HepG2 (cell line): Measurements from ENCODE around the gene GCN1. TPM values are rescaled to one million over a fixed set of nuclear protein-coding genes. Genes with fewer than 3 reads are reported as not detected.

Source experiments
- ATAC-seq: fragments of 200-7000 bp; cut with Tn5 transposase; 3 replicates; pipeline ENCODE4 v1.9.1; 2020; ENCODE audit warnings: mild to moderate bottlenecking, moderate library complexity
- BruUV-seq: library from RNA; stranded (reverse); fragments of 400-500 nt; replicated peaks from 2 replicates; lab custom pipeline; 2021; lab: Mats Ljungman, UMichigan
- CTCF ChIA-PET: fragments of 300-600 bp; formaldehyde crosslinking; extraction: SDS; loops from one replicate; lab custom pipeline; 2021; ENCODE audit warnings: low total read pairs, inconsistent platforms, low intra/inter-chr PET ratio; lab: Yijun Ruan, JAX
- POLR2A ChIA-PET: fragments of 350-600 bp; sonication (Branson Sonifier 250); formaldehyde crosslinking; loops from one replicate; lab custom pipeline; 2020; ENCODE audit warnings: antibody characterized with exemption, inconsistent platforms; lab: Yijun Ruan, JAX
- DNase-seq: peaks from one replicate; pipeline ENCODE4 v3.0.0-alpha.2; 2015; ENCODE audit warnings: low spot score
- FAIRE-seq: peaks from 3 replicates; lab custom pipeline; 2011; peaks lifted over from hg19 to GRCh38; lab: Jason Lieb, UNC
- H2AFZ ChIP-seq: one replicate; pipeline ENCODE4 v1.6.1; 2011; ENCODE audit warnings: low read length, inconsistent platforms
- H3K27ac ChIP-seq: fragments of 300-600 bp; 3 replicates; pipeline ENCODE4 v1.8.0; 2011; ENCODE audit warnings: mixed run types, mild to moderate bottlenecking, mixed read lengths, low read length, inconsistent platforms; ENCODE audit not compliant: insufficient read depth; ENCODE audit errors: extremely low read length
- H3K27me3 ChIP-seq, 2 experiments: fragments of 200-600 bp in 1 of 2; 2 replicates in 1 of 2; 3 replicates in 1 of 2; pipeline versions ENCODE4 v1.6.0 to v1.8.0; 2011; ENCODE audit warnings: low read length in 2 of 2, mild to moderate bottlenecking in 2 of 2, moderate library complexity in 2 of 2, inconsistent platforms in 1 of 2; ENCODE audit not compliant: insufficient read depth in 2 of 2, control insufficient read depth in 1 of 2
- H3K36me3 ChIP-seq, 2 experiments: fragments of 200-600 bp in 1 of 2; replicated peaks in 1 of 2; 2 replicates in 1 of 2; 3 replicates in 1 of 2; pipeline versions ENCODE4 v1.5.1 to v1.8.0; 2011; ENCODE audit warnings: low read length in 2 of 2, inconsistent platforms in 1 of 2; ENCODE audit not compliant: insufficient read depth in 2 of 2, control insufficient read depth in 1 of 2
- H3K4me1 ChIP-seq: 2 replicates; pipeline ENCODE4 v1.5.1; 2012; ENCODE audit warnings: low read length, inconsistent platforms; ENCODE audit not compliant: insufficient read depth
- H3K4me2 ChIP-seq: 2 replicates; pipeline ENCODE4 v1.6.0; 2011; ENCODE audit warnings: low read depth, low read length, inconsistent platforms
- H3K4me3 ChIP-seq, 3 experiments: fragments of 200-600 bp in 1 of 3; sonication (generic), shearing (Covaris generic) in 1 of 3; replicated peaks in 1 of 3; 2 replicates each; pipeline ENCODE4 v1.5.1; 2011 to 2016; ENCODE audit warnings: low read length in 3 of 3, inconsistent platforms in 2 of 3, low read depth in 2 of 3, mild to moderate bottlenecking in 2 of 3, control low read depth in 1 of 3, mixed read lengths in 1 of 3; ENCODE audit not compliant: insufficient read depth in 1 of 3
- H3K79me2 ChIP-seq: one replicate; pipeline ENCODE4 v1.6.1; 2011; ENCODE audit warnings: low read length, inconsistent platforms; ENCODE audit not compliant: insufficient read depth
- H3K9ac ChIP-seq: 2 replicates; pipeline ENCODE4 v1.6.0; 2011; ENCODE audit warnings: mild to moderate bottlenecking, low read depth, low read length, inconsistent platforms; ENCODE audit not compliant: insufficient read depth
- H3K9me3 ChIP-seq: 2 replicates; pipeline ENCODE4 v1.5.1; 2012; ENCODE audit warnings: mild to moderate bottlenecking, low read length
- H4K20me1 ChIP-seq: 2 replicates; pipeline ENCODE4 v1.6.0; 2011; ENCODE audit warnings: inconsistent platforms, mild to moderate bottlenecking, low read length, moderate library complexity; ENCODE audit not compliant: insufficient read depth
- ATF1 ChIP-seq: IDR thresholded peaks from 2 replicates; pipeline ENCODE4 v1.6.1; 2016; ENCODE audit warnings: mild to moderate bottlenecking, control low read depth
- DMAP1 ChIP-seq: IDR thresholded peaks from 2 replicates; pipeline ENCODE4 v1.6.1; 2016
- ETV5 ChIP-seq: IDR thresholded peaks from 2 replicates; pipeline ENCODE4 v1.6.1; 2018; ENCODE audit warnings: missing biosample characterization, missing genetic modification reagents, inconsistent platforms, borderline replicate concordance
- FOXK1 ChIP-seq: sonication (generic); formaldehyde crosslinking; IDR thresholded peaks from 2 replicates; pipeline ENCODE4 v1.4.0; 2020; ENCODE audit warnings: low read depth, missing genetic modification reagents, borderline replicate concordance
- IKZF5 ChIP-seq: IDR thresholded peaks from 2 replicates; pipeline ENCODE4 v1.6.1; 2018; ENCODE audit warnings: missing genetic modification reagents, mild to moderate bottlenecking, missing compliant biosample characterization
- JDP2 ChIP-seq: sonication (generic); formaldehyde crosslinking; IDR thresholded peaks from 2 replicates; pipeline ENCODE4 v1.8.1; 2022; ENCODE audit warnings: missing genetic modification reagents, borderline replicate concordance
- KDM6A ChIP-seq: IDR thresholded peaks from 2 replicates; pipeline ENCODE4 v1.6.1; 2016; ENCODE audit warnings: low read depth
- KLF11 ChIP-seq: IDR thresholded peaks from 2 replicates; pipeline ENCODE4 v1.6.1; 2016; ENCODE audit warnings: missing compliant biosample characterization
- KMT2A ChIP-seq: sonication (generic); formaldehyde crosslinking; IDR thresholded peaks from 2 replicates; pipeline ENCODE4 v1.4.0; 2020; ENCODE audit warnings: missing genetic modification reagents
- MTA1 ChIP-seq: sonication (generic); formaldehyde crosslinking; IDR thresholded peaks from 2 replicates; pipeline ENCODE4 v1.4.0; 2020; ENCODE audit warnings: missing genetic modification reagents, mild to moderate bottlenecking, borderline replicate concordance
- NAIF1 ChIP-seq: sonication (generic); formaldehyde crosslinking; IDR thresholded peaks from 2 replicates; pipeline ENCODE4 v1.5.0; 2020; ENCODE audit warnings: mild to moderate bottlenecking, missing genetic modification reagents, borderline replicate concordance
- PHF20 ChIP-seq: sonication (generic); formaldehyde crosslinking; IDR thresholded peaks from 2 replicates; pipeline ENCODE4 v1.5.0; 2020; ENCODE audit warnings: mild to moderate bottlenecking, missing genetic modification reagents
- SALL1 ChIP-seq: sonication (generic); formaldehyde crosslinking; IDR thresholded peaks from 2 replicates; pipeline ENCODE4 v1.8.0; 2022; ENCODE audit warnings: mild to moderate bottlenecking, missing genetic modification reagents
- SMAD3 ChIP-seq: sonication (generic); formaldehyde crosslinking; IDR thresholded peaks from 2 replicates; pipeline ENCODE4 v1.4.0; 2020; ENCODE audit warnings: missing genetic modification reagents
- TAF1 ChIP-seq: sonication (generic); formaldehyde crosslinking; IDR thresholded peaks from 2 replicates; pipeline ENCODE4 v1.4.0; 2020; ENCODE audit warnings: missing genetic modification reagents
- U2AF1 ChIP-seq: fragments of 200-400 bp; formaldehyde crosslinking; optimal IDR thresholded peaks from 2 replicates; pipeline ENCODE3; 2017; ENCODE audit warnings: mild to moderate bottlenecking, low read depth, low read length
- ZBTB1 ChIP-seq: sonication (generic); formaldehyde crosslinking; IDR thresholded peaks from 2 replicates; pipeline ENCODE4 v1.4.0; 2020; ENCODE audit warnings: missing genetic modification reagents, borderline replicate concordance
- ZBTB42 ChIP-seq: sonication (generic); formaldehyde crosslinking; IDR thresholded peaks from 2 replicates; pipeline ENCODE4 v1.5.0; 2020; ENCODE audit warnings: mild to moderate bottlenecking, missing genetic modification reagents
- ZNF232 ChIP-seq: sonication (generic); formaldehyde crosslinking; IDR thresholded peaks from 2 replicates; pipeline ENCODE4 v1.4.0; 2020; ENCODE audit warnings: missing genetic modification reagents, borderline replicate concordance
- ZNF274 ChIP-seq: sonication (generic); formaldehyde crosslinking; IDR thresholded peaks from 2 replicates; pipeline ENCODE4 v1.5.1; 2020; ENCODE audit warnings: mild to moderate bottlenecking, missing genetic modification reagents
- ZNF317 ChIP-seq: sonication (generic); formaldehyde crosslinking; IDR thresholded peaks from 2 replicates; pipeline ENCODE4 v1.5.0; 2020; ENCODE audit warnings: mild to moderate bottlenecking, missing genetic modification reagents
- ZNF329 ChIP-seq: sonication (generic); formaldehyde crosslinking; IDR thresholded peaks from 2 replicates; pipeline ENCODE4 v1.9.0; 2021; ENCODE audit warnings: low read depth, mild to moderate bottlenecking, missing genetic modification reagents
- ZNF33B ChIP-seq: sonication (generic); formaldehyde crosslinking; IDR thresholded peaks from 2 replicates; pipeline ENCODE4 v1.5.1; 2020; ENCODE audit warnings: mild to moderate bottlenecking, missing genetic modification reagents
- ZNF674 ChIP-seq: sonication (generic); formaldehyde crosslinking; IDR thresholded peaks from 2 replicates; pipeline ENCODE4 v1.5.0; 2020; ENCODE audit warnings: low read depth, mild to moderate bottlenecking, missing genetic modification reagents
- ZNF782 ChIP-seq: sonication (generic); formaldehyde crosslinking; IDR thresholded peaks from 2 replicates; pipeline ENCODE4 v1.4.0; 2020; ENCODE audit warnings: missing genetic modification reagents, mild to moderate bottlenecking, borderline replicate concordance
- ZNF878 ChIP-seq: sonication (generic); formaldehyde crosslinking; IDR thresholded peaks from 2 replicates; pipeline ENCODE4 v1.8.1; 2023; ENCODE audit warnings: mild to moderate bottlenecking, missing genetic modification reagents, moderate library complexity
- WGBS: methylation state at CpG from one replicate; pipeline ENCODE4 v1.1.6; 2017; ENCODE audit warnings: low lambda C conversion rate; 5-methylcytosine and 5-hydroxymethylcytosine counted together
- in situ Hi-C: cut with HindIII; loops from 2 replicates; pipeline ENCODE4 v1.10.0; 2017; ENCODE audit warnings: low pct_unique_long_range_greater_than_20kb; ENCODE audit not compliant: extremely low pct_ligation_motif_present
- intact Hi-C: fragments of 100-400 bp; cut with micrococcal nuclease; formaldehyde crosslinking; loops from one replicate; pipeline ENCODE4 v1.10.0; 2022; ENCODE audit not compliant: unreplicated experiment
- polyA plus RNA-seq, 8 experiments: library from polyadenylated mRNA; depleted of rRNA in 3 of 8; stranded (reverse) in 7 of 8; unstranded in 1 of 8; fragments of >200 nt; fragmentation: Illumina TruSeq in 4 of 8; extraction: Trizol in 4 of 8; gene quantifications; 2 replicates each; pipeline versions ENCODE4 v1.2.1 to v1.2.3, GENCODE V29; 2011 to 2016; ENCODE audit warnings: low read depth in 4 of 8, missing spikeins in 1 of 8, mixed read lengths in 1 of 8; ENCODE audit not compliant: insufficient read depth in 1 of 8
- total RNA-seq, 5 experiments: library from RNA; depleted of rRNA; stranded (reverse); fragments of >200 nt; fragmentation: Illumina TruSeq; extraction: Trizol; gene quantifications; 2 replicates each; pipeline ENCODE4 v1.2.3, GENCODE V29; 2016; ENCODE audit warnings: low read depth in 1 of 5
- TF ChIP-seq, protein P1 (sequence below): sonication (generic); formaldehyde crosslinking; IDR thresholded peaks from 2 replicates; pipeline ENCODE4 v1.8.0; 2022; ENCODE audit warnings: missing genetic modification reagents, mild to moderate bottlenecking, borderline replicate concordance

Gene GCN1
- total and polyA plus RNA-seq, 2 of the 13 experiments (the other 11 are each of a cell fraction or from before 2014, with no cell fraction given) = 58.2 to 83.0 TPM

- FAIRE-seq (no peak), ATAC-seq (no peak; the same call in 2 of the 3 replicates), DNase-seq (no peak)
- Histone ChIP-seq H3K4me2 (peak within 1 kb of the TSS; percentile 99), H3K4me3 (peak within 1 kb of the TSS; percentile 93 to 99 (median 93)), H3K79me2 (peaks cover 51% of the 10 kb centered on the region), H2AFZ (no peak within 1 kb of the TSS), H4K20me1 (peaks cover 9% of the 10 kb centered on the region), H3K4me1 (peaks cover 63% of the 10 kb centered on the region), H3K9me3 (no peaks in the 10 kb centered on the region), H3K27me3 (no peaks in the 10 kb centered on the region; a peak in 1 of 5 replicates), H3K27ac (peak within 1 kb of the TSS; percentile 92), H3K9ac (peak within 1 kb of the TSS; percentile 91), H3K36me3 (no peaks in the 10 kb centered on the region; a peak in 1 of 5 replicates)
- ChIA-PET CTCF (no interaction called here), POLR2A (interaction anchor here (0.7 to 7.5 kb wide), 9 partner anchors 10 to 175 kb away, joined by 3 to 92 read pairs (median 4); partner anchors contain the start of genes RNU4-1, RNU4-2 and RPLP0)
- intact Hi-C loops = no loop called here
- BruUV-seq = no TSS peak
- WGBS = no CpG with 5 or more reads among the region's 50 CpGs
- in situ Hi-C loops = no loop called here
- TF ChIP-seq ZBTB42 (CRISPR knock-in tag) = no peak
- TF ChIP-seq JDP2 (CRISPR knock-in tag) = no peak
- TF ChIP-seq ZNF329 = no peak
- no peak for TF ChIP-seq ZNF317 (CRISPR knock-in tag)
- TF ChIP-seq ATF1 (CRISPR knock-in tag) = no peak
- no peak for TF ChIP-seq IKZF5
- 0 out of 2 replicates have a peak, but pooled peaks have one; percentile 20 for TF ChIP-seq TAF1 (CRISPR knock-in tag)
- TF ChIP-seq ZNF33B = 0 out of 2 replicates have a peak, but pooled peaks have one; percentile 10
- TF ChIP-seq, protein P1, sequence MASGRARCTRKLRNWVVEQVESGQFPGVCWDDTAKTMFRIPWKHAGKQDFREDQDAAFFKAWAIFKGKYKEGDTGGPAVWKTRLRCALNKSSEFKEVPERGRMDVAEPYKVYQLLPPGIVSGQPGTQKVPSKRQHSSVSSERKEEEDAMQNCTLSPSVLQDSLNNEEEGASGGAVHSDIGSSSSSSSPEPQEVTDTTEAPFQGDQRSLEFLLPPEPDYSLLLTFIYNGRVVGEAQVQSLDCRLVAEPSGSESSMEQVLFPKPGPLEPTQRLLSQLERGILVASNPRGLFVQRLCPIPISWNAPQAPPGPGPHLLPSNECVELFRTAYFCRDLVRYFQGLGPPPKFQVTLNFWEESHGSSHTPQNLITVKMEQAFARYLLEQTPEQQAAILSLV (CRISPR knock-in tag) = no peak
- no peak for TF ChIP-seq KDM6A (CRISPR knock-in tag)
- 0 out of 2 replicates have a peak, but pooled peaks have one; percentile 37 for TF ChIP-seq PHF20 (CRISPR knock-in tag)
- TF ChIP-seq ZNF232 (CRISPR knock-in tag) = no peak
- TF ChIP-seq MTA1 (CRISPR knock-in tag) = no peak
- 0 out of 2 replicates have a peak, but pooled peaks have one; percentile 3 for TF ChIP-seq KMT2A (CRISPR knock-in tag)
- no peak for TF ChIP-seq SMAD3 (CRISPR knock-in tag)
- TF ChIP-seq ZNF674 = no peak
- no peak for TF ChIP-seq ZNF878 (CRISPR knock-in tag)
- no peak for TF ChIP-seq ZNF782 (CRISPR knock-in tag)
- no peak for TF ChIP-seq DMAP1 (CRISPR knock-in tag)
- TF ChIP-seq ZNF274 (CRISPR knock-in tag) = no peak
- no peak for TF ChIP-seq FOXK1 (CRISPR knock-in tag)
- TF ChIP-seq KLF11 (CRISPR knock-in tag) = no peak
- TF ChIP-seq SALL1 (CRISPR knock-in tag) = no peak
- TF ChIP-seq ETV5 = peak; percentile 27; the same call in 1 of the 2 replicates
- no peak for TF ChIP-seq U2AF1
- no peak for TF ChIP-seq ZBTB1
- 0 out of 2 replicates have a peak, but pooled peaks have one; percentile 16 for TF ChIP-seq NAIF1
Observed at GRCh38 chr12:120116441-120116791, 78.1 kb downstream of the GCN1 start, which contains the start of gene RAB35. TSS of gene RAB35 (minus strand) at chr12:120116753. CDS start at chr12:120116650, 103 bp downstream.
